HUES6 (cell line): ENCODE measurements around the gene HACE1.
"Not testable (repeated sequence)": the region's sequence is repeated elsewhere in the genome, so short reads cannot be mapped to it uniquely, and the experiment has no call there.

Experiments used
- H3K27ac ChIP-seq: 2 replicates; pipeline ENCODE4 v1.7.0; 2013; ENCODE audit warnings: low read depth, mild to moderate bottlenecking, low read length, inconsistent platforms
- H3K27me3 ChIP-seq: 2 replicates; pipeline ENCODE4 v1.6.1; 2013; ENCODE audit warnings: low read length; ENCODE audit not compliant: control insufficient read depth, insufficient read depth
- H3K36me3 ChIP-seq: 2 replicates; pipeline ENCODE4 v1.6.1; 2013; ENCODE audit warnings: low read length; ENCODE audit not compliant: control insufficient read depth, insufficient read depth
- H3K4me1 ChIP-seq: 2 replicates; pipeline ENCODE4 v1.6.1; 2013; ENCODE audit warnings: low read length; ENCODE audit not compliant: control insufficient read depth, insufficient read depth
- H3K4me3 ChIP-seq: 2 replicates; pipeline ENCODE4 v1.5.1; 2013; ENCODE audit warnings: low read depth, low read length
- H3K9ac ChIP-seq: one replicate; pipeline ENCODE4 v1.6.1; 2013; ENCODE audit warnings: mild to moderate bottlenecking, low read length
- H3K9me3 ChIP-seq: 2 replicates; pipeline ENCODE4 v1.6.1; 2013; ENCODE audit warnings: low read depth, low read length; ENCODE audit not compliant: control insufficient read depth, insufficient read depth

HACE1 gene

DNA sequence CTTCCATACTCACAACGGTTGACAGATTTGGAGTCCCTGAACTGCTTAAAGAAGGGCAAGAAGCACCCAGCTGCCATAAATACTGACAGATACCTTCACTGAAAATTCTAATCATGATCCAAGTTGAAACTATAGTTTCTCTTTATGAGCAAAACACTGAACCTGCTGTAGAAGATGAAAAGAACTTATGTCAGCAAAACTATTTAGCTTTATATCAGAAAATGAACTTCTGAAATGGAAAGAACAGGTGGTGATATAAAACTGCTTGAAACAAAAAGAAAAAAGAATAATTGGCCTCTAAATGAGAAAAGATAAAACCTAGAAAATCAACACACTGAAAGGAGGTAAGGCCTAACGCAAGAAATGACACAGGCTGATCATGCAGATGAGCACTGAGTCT is 72.4 kb downstream of the HACE1 start:
- no peak overlapping the region for H3K9ac ChIP-seq
- no peak overlapping the region for H3K27ac ChIP-seq
- peaks cover 12% of the 10 kb centered on the region for H3K36me3 ChIP-seq
- no peaks in the 10 kb centered on the region for H3K4me1 ChIP-seq
- H3K9me3 ChIP-seq, result no peaks in the 10 kb centered on the region
- H3K4me3 ChIP-seq, result no peak overlapping the region
- no peaks in the 10 kb centered on the region for H3K27me3 ChIP-seq

DNA sequence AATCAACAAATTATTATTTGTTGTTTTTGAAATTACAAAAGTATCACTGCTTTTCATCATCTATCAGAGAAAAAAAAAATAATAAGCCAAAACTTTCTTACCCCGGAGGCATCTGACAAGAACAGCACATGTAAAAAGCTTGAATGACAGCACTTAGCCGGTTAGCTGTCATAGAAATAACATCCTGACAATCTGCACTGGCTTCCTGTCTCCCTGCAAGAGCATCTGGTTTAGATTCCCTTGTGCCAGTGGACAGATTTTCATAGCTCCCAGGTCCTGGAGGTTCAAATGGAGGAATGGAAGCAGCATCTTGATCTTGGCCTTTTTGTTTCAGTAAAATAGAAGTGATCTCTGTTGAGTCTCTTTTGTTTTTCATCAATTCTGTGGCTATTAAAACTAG is 74.8 kb downstream of the HACE1 start:
- Histone ChIP-seq H3K9me3 (no peaks in the 10 kb centered on the region), H3K27ac (no peak overlapping the region), H3K4me3 (no peak overlapping the region), H3K27me3 (no peaks in the 10 kb centered on the region), H3K36me3 (peaks cover 17% of the 10 kb centered on the region), H3K9ac (no peak overlapping the region), H3K4me1 (no peaks in the 10 kb centered on the region)

DNA sequence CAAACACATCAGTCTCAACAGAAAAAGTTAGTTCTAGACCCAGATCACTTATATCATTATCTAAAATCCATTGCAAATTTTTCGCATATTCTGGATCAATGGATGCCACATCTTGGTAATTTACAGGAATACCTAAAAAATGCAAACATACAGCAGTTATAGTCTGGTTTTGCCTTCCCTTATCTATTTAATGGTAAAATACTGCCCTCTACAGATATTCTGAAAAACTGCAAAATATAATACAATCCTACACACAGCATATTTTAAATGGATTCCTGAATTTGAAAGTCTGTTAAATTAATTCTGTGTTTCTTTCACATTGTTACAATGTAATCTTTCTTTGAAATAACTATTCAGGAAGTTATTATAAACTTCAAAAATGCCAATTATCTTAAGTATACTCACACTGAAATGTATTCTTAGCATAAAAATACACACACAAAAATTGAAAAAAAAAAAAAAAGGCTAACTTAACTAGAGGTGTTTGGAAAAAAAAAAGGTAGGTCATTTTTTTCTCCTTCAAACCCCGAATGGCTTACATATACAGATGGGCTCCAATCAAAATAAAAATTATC is 88.4 kb downstream of the HACE1 start:
- Histone ChIP-seq H3K9me3 (no peaks in the 10 kb centered on the region), H3K27ac (no peak overlapping the region), H3K9ac (no peak overlapping the region), H3K27me3 (no peaks in the 10 kb centered on the region), H3K4me3 (no peak overlapping the region), H3K36me3 (peaks cover 7% of the 10 kb centered on the region), H3K4me1 (peaks cover 4% of the 10 kb centered on the region; the same call in 1 of the 2 replicates)

DNA sequence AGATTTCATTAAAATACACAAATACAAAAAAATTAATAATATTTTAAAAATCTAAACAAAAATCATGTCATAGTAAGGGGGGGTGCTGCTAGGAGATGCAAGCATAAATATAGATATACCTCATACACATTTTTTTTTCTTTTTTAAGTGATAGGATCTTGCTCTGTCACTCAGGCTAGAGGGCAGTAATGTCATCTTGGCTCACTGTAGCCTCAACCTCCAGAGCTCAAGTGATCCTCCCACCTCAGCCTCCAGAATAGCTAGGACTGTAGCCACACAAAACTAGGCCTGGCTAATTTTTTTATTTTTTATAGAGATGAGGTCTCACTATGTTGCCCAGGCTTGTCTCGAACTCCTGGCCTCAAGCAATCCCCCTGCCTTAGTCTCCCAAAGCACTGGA is 90.8 kb downstream of the HACE1 start:
- peaks cover 20% of the 10 kb centered on the region; the same call in 1 of the 2 replicates for H3K36me3 ChIP-seq
- no peaks in the 10 kb centered on the region for H3K9me3 ChIP-seq
- no peaks in the 10 kb centered on the region for H3K27me3 ChIP-seq
- no peak overlapping the region for H3K9ac ChIP-seq
- H3K4me1 ChIP-seq, result peaks cover 4% of the 10 kb centered on the region; the same call in 1 of the 2 replicates
- H3K4me3 ChIP-seq, result no peak overlapping the region
- H3K27ac ChIP-seq, result no peak overlapping the region

DNA sequence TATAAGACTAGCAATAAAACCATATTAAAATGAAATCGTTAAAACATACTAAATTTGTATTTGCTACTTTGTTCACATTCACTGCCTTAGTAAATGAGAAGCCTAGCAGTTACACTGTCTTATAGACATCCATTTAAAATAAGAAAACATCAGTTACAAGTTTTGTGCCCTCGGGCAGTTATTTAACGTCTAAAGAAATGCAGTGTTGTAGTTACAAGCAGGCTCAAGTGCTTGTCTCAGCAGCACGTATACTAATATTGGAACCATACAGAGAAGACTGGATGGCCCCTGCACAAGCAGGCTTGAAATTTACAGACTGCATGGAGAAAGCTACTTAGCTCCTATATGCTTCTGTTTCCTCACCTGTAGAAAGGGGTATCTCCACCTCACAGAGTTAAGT is 93.1 kb downstream of the HACE1 start:
- no peak overlapping the region for H3K27ac ChIP-seq
- H3K9me3 ChIP-seq, result peaks cover 3% of the 10 kb centered on the region; the same call in 1 of the 2 replicates
- H3K36me3 ChIP-seq, result peaks cover 18% of the 10 kb centered on the region; the same call in 1 of the 2 replicates
- peaks cover 4% of the 10 kb centered on the region; the same call in 1 of the 2 replicates for H3K4me1 ChIP-seq
- H3K27me3 ChIP-seq, result no peaks in the 10 kb centered on the region
- H3K9ac ChIP-seq, result no peak overlapping the region
- no peak overlapping the region for H3K4me3 ChIP-seq

DNA sequence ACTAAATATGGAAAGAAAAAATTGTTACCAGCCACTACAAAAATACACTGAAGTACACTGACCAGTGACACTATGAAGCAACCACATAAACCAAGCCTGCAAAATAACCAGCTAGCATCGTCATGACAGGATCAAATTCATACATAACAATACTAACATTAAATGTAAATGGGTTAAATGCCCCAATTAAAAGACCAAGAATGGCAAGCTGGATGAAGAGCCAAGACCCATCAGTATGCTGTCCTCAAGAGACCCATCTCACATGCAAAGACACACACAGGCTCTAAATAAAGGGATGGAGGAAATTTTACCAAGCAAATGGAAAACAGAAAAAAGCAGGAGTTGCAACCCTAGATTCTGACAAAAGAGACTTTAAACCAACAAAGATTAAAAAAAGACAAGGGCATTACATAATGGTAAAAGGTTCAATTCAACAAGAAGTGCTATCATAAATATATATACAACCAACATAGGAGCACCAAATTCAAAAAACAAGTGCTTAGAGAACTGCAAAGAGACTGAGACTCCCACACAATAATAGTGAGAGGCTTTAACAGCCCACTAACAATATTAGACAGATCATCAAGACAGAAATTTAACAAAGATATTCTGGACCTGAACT is 104.8 kb downstream of the HACE1 start:
- no peak overlapping the region for H3K4me3 ChIP-seq
- H3K4me1 ChIP-seq, result peaks cover 13% of the 10 kb centered on the region; the same call in 1 of the 2 replicates
- H3K27ac ChIP-seq, result no peak overlapping the region
- no peak overlapping the region for H3K9ac ChIP-seq
- peaks cover 23% of the 10 kb centered on the region for H3K9me3 ChIP-seq
- H3K27me3 ChIP-seq, result no peaks in the 10 kb centered on the region
- peaks cover 12% of the 10 kb centered on the region for H3K36me3 ChIP-seq

DNA sequence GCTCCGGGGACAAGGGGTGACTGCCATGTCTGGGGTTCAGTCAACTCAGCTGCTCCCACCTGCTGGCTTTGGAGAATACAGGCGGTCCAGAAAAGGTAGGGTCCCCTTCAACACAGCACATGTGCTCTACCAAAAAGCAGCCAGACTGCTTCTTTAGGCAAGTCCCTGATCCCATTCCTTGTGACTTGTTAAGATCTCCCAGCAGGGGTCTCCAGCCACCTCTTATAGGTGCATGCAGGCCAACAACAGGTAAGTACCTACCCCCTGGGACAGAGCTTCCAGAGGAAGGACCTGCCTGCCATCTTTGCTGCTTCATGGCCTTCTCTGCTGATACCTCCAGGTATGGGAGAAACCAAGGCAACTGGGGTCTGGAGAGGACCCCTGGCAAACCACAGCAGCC is 106.5 kb downstream of the HACE1 start:
- H3K4me3 ChIP-seq, result no peak overlapping the region
- H3K9ac ChIP-seq, result no peak overlapping the region
- peaks cover 13% of the 10 kb centered on the region; the same call in 1 of the 2 replicates for H3K4me1 ChIP-seq
- H3K9me3 ChIP-seq, result peaks cover 23% of the 10 kb centered on the region
- H3K36me3 ChIP-seq, result peaks cover 12% of the 10 kb centered on the region
- H3K27me3 ChIP-seq, result no peaks in the 10 kb centered on the region
- no peak overlapping the region for H3K27ac ChIP-seq

DNA sequence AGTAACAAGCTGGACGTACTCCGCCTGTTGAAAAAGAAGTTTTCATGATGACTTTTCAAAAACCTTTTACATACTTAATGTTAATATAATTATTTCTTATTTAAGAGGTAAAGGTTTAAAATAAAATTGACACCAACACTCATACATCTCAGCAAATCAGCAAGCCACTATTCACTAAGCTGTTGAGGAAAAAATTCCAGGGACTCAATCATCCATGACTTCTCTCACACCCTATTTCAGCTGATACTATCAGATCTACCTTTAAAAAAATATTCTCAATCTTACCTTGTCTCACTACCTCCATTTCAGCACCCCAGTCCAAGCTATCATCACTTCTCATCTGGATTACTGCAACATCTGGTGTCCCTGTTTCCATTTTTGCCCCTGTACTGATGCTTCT is 109.3 kb downstream of the HACE1 start:
- H3K27ac ChIP-seq, result no peak overlapping the region
- H3K4me3 ChIP-seq, result no peak overlapping the region
- no peak overlapping the region for H3K9ac ChIP-seq
- peaks cover 9% of the 10 kb centered on the region for H3K9me3 ChIP-seq
- H3K27me3 ChIP-seq, result no peaks in the 10 kb centered on the region
- peaks cover 8% of the 10 kb centered on the region; the same call in 1 of the 2 replicates for H3K36me3 ChIP-seq
- H3K4me1 ChIP-seq, result peaks cover 13% of the 10 kb centered on the region; the same call in 1 of the 2 replicates

DNA sequence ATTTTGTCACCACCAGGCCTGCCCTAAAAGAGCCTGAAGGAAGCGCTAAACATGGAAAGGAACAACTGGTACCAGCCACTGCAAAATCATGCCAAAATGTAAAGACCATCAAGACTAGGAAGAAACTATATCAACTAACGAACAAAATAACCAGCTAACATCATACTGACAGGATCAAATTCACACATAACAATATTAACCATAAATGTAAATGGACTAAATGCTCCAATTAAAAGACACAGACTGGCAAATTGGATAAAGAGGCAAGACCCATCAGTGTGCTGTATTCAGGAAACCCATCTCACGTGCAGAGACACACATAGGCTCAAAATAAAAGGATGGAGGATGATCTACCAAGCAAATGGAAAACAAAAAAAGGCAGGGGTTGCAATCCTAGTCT is 120.6 kb downstream of the HACE1 start:
- H3K4me3 ChIP-seq, H3K36me3 ChIP-seq, H3K9me3 ChIP-seq, H3K4me1 ChIP-seq, H3K27ac ChIP-seq, H3K9ac ChIP-seq, H3K27me3 ChIP-seq: not testable (repeated sequence)

DNA sequence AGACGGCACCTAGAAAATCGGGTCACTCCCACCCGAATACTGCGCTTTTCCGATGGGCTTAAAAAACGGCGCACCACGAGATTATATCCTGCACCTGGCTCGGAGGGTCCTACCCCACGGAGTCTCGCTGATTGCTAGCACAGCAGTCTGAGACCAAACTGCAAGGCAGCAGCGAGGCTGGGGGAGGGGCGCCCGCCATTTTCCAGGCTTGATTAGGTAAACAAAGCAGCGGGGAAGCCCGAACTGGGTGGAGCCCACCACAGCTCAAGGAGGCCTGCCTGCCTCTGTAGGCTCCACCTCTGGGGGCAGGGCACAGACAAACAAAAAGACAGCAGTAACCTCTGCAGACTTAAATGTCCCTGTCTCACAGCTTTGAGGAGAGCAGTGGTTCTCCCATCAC is 122.2 kb downstream of the HACE1 start:
- not testable (repeated sequence) for H3K9me3 ChIP-seq, H3K27ac ChIP-seq, H3K36me3 ChIP-seq, H3K9ac ChIP-seq, H3K27me3 ChIP-seq, H3K4me1 ChIP-seq
- H3K4me3 ChIP-seq, result peak overlapping the region; percentile 51; the same call in 1 of the 2 replicates

DNA sequence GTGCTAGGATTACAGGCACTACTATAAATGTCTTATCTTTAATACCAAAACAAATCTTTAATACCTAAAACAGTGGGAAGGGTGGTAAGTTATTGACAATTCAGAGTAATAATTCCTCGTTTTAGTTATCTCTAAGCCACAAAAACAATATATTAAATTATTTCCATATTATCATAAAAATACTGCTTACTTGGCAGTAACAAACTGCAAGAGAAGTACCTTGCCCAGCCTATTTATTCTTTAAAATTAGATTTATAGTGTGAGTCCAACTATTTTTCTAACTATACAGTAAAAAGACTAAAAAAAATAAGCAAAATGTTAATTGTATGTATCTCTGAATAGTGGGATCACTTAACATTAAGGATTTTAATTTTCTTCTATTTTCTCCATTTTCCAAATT is 123.2 kb downstream of the HACE1 start:
- Histone ChIP-seq H3K27me3 (no peaks in the 10 kb centered on the region), H3K27ac (no peak overlapping the region), H3K36me3 (no peaks in the 10 kb centered on the region), H3K4me3 (no peak overlapping the region), H3K9ac (no peak overlapping the region), H3K4me1 (no peaks in the 10 kb centered on the region), H3K9me3 (no peaks in the 10 kb centered on the region)
